Measurements from ENCODE around the gene TMEM175.

- no peak for TF ChIP-seq CTCF (IDR thresholded peaks at IDR 0.05; ENCODE audit: low read depth, low read length)
- TF ChIP-seq MAX (IDR thresholded peaks at IDR 0.05; ENCODE audit: low read depth, low read length) = no peak
- no peak for TF ChIP-seq POLR2A (IDR thresholded peaks at IDR 0.05; ENCODE audit: extremely low read depth, insufficient read length)
- no peak for TF ChIP-seq MYC (IDR thresholded peaks at IDR 0.05; ENCODE audit: low read depth, low read length)
Observed at GRCh38 chr4:989722-990471, 57.6 kb downstream of the TMEM175 start.
